CD14-positive monocyte (primary cell): Measurements from ENCODE around the gene PRELID3B. TPM values are rescaled to one million over a fixed set of nuclear protein-coding genes. Genes with fewer than 3 reads are reported as not detected.

Source experiments
- DNase-seq, 3 donors: peaks; one replicate each; pipeline ENCODE4 v3.0.0-alpha.2; 2011 to 2022
- H2AFZ ChIP-seq: 2 replicates; pipeline ENCODE4 v1.6.0; 2012; ENCODE audit warnings: mild to moderate bottlenecking, low read depth, low read length, inconsistent platforms; ENCODE audit not compliant: insufficient read depth, poor library complexity, severe bottlenecking
- H3K27ac ChIP-seq, 2 donors: 1 replicate in 1 of 2; 2 replicates in 1 of 2; pipeline ENCODE4 v1.5.1; 2012 to 2013; ENCODE audit warnings: low read length in 2 of 2, control low read depth in 1 of 2, inconsistent platforms in 1 of 2, low read depth in 1 of 2, mild to moderate bottlenecking in 1 of 2
- H3K27me3 ChIP-seq, 2 donors: one replicate each; pipeline versions ENCODE4 v1.6.0 to v1.6.1; 2011 to 2013; ENCODE audit warnings: low read length in 2 of 2; ENCODE audit not compliant: control insufficient read depth in 2 of 2, insufficient read depth in 2 of 2
- H3K36me3 ChIP-seq, 2 donors: replicated peaks in 1 of 2; 1 replicate in 1 of 2; 2 replicates in 1 of 2; pipeline versions ENCODE4 v1.5.1 to v1.6.1; 2012 to 2013; ENCODE audit warnings: low read length in 2 of 2, control low read depth in 1 of 2, inconsistent platforms in 1 of 2, mild to moderate bottlenecking in 1 of 2; ENCODE audit not compliant: insufficient read depth in 2 of 2, control insufficient read depth in 1 of 2
- H3K4me1 ChIP-seq, 2 donors: 1 replicate in 1 of 2; 2 replicates in 1 of 2; pipeline versions ENCODE4 v1.5.1 to v1.6.1; 2012 to 2013; ENCODE audit warnings: low read length in 2 of 2, control low read depth in 1 of 2, inconsistent platforms in 1 of 2, mild to moderate bottlenecking in 1 of 2, moderate library complexity in 1 of 2; ENCODE audit not compliant: insufficient read depth in 2 of 2, control insufficient read depth in 1 of 2
- H3K4me2 ChIP-seq: replicated peaks from 2 replicates; pipeline ENCODE3; 2012; ENCODE audit warnings: low read length, moderate library complexity, mild to moderate bottlenecking; ENCODE audit not compliant: poor library complexity, severe bottlenecking; ENCODE audit errors: extremely low read depth
- H3K4me3 ChIP-seq, 3 experiments: fragments of 200-600 bp in 1 of 3; sonication (generic) in 1 of 3; replicated peaks in 1 of 3; 1 replicate in 2 of 3; 2 replicates in 1 of 3; pipeline ENCODE4 v1.5.1; 2011 to 2013; ENCODE audit warnings: low read length in 3 of 3, mild to moderate bottlenecking in 3 of 3, control low read depth in 2 of 3, low read depth in 2 of 3, inconsistent platforms in 1 of 3, moderate library complexity in 1 of 3
- H3K79me2 ChIP-seq: 2 replicates; pipeline ENCODE4 v1.6.0; 2012; ENCODE audit warnings: mild to moderate bottlenecking, control low read depth, inconsistent platforms, low read length, moderate library complexity; ENCODE audit not compliant: insufficient read depth
- H3K9ac ChIP-seq: 2 replicates; pipeline ENCODE4 v1.6.0; 2017; ENCODE audit warnings: low read length, mild to moderate bottlenecking; ENCODE audit not compliant: insufficient read depth, poor library complexity, severe bottlenecking
- H3K9me3 ChIP-seq, 2 donors: replicated peaks in 1 of 2; 1 replicate in 1 of 2; 2 replicates in 1 of 2; pipeline versions ENCODE4 v1.5.1 to v1.6.1; 2012 to 2013; ENCODE audit warnings: low read length in 2 of 2, control low read depth in 1 of 2; ENCODE audit not compliant: control insufficient read depth in 1 of 2, insufficient read depth in 1 of 2
- H4K20me1 ChIP-seq: 2 replicates; pipeline ENCODE4 v1.6.0; 2012; ENCODE audit warnings: mild to moderate bottlenecking, low read length, control low read depth, moderate library complexity; ENCODE audit not compliant: insufficient read depth
- H3K27ac Mint-ChIP-seq, 7 donors: one replicate each; pipeline ENCODE4 v1.8.0; 2020; ENCODE audit warnings: mild to moderate bottlenecking in 7 of 7, mixed read lengths in 7 of 7, moderate library complexity in 6 of 7, inconsistent platforms in 2 of 7
- H3K27me3 Mint-ChIP-seq, 3 donors: one replicate each; pipeline ENCODE4 v1.8.0; 2021 to 2022; ENCODE audit warnings: low read depth in 3 of 3, mild to moderate bottlenecking in 3 of 3, mixed read lengths in 3 of 3, moderate library complexity in 3 of 3, inconsistent platforms in 1 of 3
- H3K36me3 Mint-ChIP-seq, 2 donors: one replicate each; pipeline ENCODE4 v1.8.0; 2020; ENCODE audit warnings: mixed read lengths in 2 of 2, inconsistent platforms in 1 of 2, mild to moderate bottlenecking in 1 of 2
- H3K4me1 Mint-ChIP-seq: one replicate; pipeline ENCODE4 v1.8.0; 2020; ENCODE audit warnings: mild to moderate bottlenecking, mixed read lengths
- H3K4me3 Mint-ChIP-seq, 2 donors: one replicate each; pipeline ENCODE4 v1.8.0; 2020; ENCODE audit warnings: mild to moderate bottlenecking in 2 of 2, mixed read lengths in 2 of 2, moderate library complexity in 1 of 2
- H3K9me3 Mint-ChIP-seq, 7 donors: one replicate each; pipeline ENCODE4 v1.8.0; 2020 to 2022; ENCODE audit warnings: mixed read lengths in 7 of 7, mild to moderate bottlenecking in 6 of 7, moderate library complexity in 6 of 7, inconsistent platforms in 2 of 7
- CTCF ChIP-seq: fragments of 200-600 bp; IDR thresholded peaks from one replicate; pipeline ENCODE4 v1.8.0; 2022; ENCODE audit warnings: antibody characterized with exemption, mild to moderate bottlenecking
- WGBS: methylation state at CpG from one replicate; pipeline ENCODE4 v1.1.5; 2013; ENCODE audit warnings: missing lambda C conversion rate; ENCODE audit not compliant: insufficient coverage; 5-methylcytosine and 5-hydroxymethylcytosine counted together
- intact Hi-C, 2 donors: fragments of 100-400 bp; cut with micrococcal nuclease; formaldehyde crosslinking; loops; one replicate each; pipeline versions ENCODE4 v1.15.0 to v1.15.1; 2023
- polyA plus RNA-seq, 3 donors: library from polyadenylated mRNA; depleted of rRNA in 1 of 3; unstranded in 2 of 3; stranded (reverse) in 1 of 3; fragments of 300-500 nt in 2 of 3; fragments of >200 nt in 1 of 3; fragmentation: Illumina TruSeq in 2 of 3; gene quantifications; 1 replicate in 2 of 3; 2 replicates in 1 of 3; pipeline ENCODE4 v1.2.3, GENCODE V29; 2012 to 2021

The PRELID3B gene
- polyA plus RNA-seq, 3 donors, result 16.9 to 21.0 (median 20.1) TPM

- Histone ChIP-seq H3K9me3 (no peaks in the 10 kb centered on the region), H3K79me2 (no peaks in the 10 kb centered on the region), H3K4me3 (no peak overlapping the region), H3K27me3 (peaks cover 12 to 30% of the 10 kb centered on the region in 2 donors), H3K36me3 (no peaks in the 10 kb centered on the region), H3K9ac (no peak overlapping the region), H3K4me1 (no peaks in the 10 kb centered on the region), H2AFZ (no peak overlapping the region), H3K27ac (no peak overlapping the region), H4K20me1 (no peaks in the 10 kb centered on the region), H3K4me2 (no peak overlapping the region)
- no CpG with 5 or more reads among the region's 1 CpG for WGBS
- peaks cover 6 to 25% (median 20%) of the 10 kb centered on the region in 3 donors for H3K27me3 Mint-ChIP-seq
- no peaks in the 10 kb centered on the region for H3K36me3 Mint-ChIP-seq
- intact Hi-C loops, result no loop called here
- H3K27ac Mint-ChIP-seq, result no peak overlapping the region
- H3K4me3 Mint-ChIP-seq, result no peak overlapping the region
- no peak for DNase-seq
- H3K9me3 Mint-ChIP-seq, result peaks cover 0 to 4% (median 0%) of the 10 kb centered on the region in 7 donors
- peaks cover 4% of the 10 kb centered on the region for H3K4me1 Mint-ChIP-seq
- no peak for TF ChIP-seq CTCF
Measured at GRCh38 chr20:59050437-59050836, 7.9 kb upstream of the PRELID3B start.

DNA sequence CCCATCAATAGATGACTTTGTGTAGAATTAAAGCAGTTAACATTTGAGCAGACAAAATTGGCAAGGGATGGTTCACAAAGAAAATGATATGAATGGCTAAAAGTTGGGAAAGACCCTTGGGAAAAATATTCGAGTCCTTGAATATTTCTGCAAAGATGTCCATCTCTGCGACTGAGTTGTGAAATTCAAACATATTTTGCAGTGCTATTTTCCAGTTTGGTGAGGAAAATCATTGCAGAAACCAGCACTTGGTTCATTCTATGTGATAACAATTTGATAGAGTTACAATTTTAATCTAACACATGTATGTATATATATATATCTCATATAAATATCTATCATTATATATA is 6.1 kb upstream of the PRELID3B start:
- Histone ChIP-seq H4K20me1 (no peaks in the 10 kb centered on the region), H3K36me3 (no peaks in the 10 kb centered on the region), H3K4me2 (no peak overlapping the region), H3K79me2 (no peaks in the 10 kb centered on the region), H2AFZ (no peak overlapping the region), H3K4me1 (no peaks in the 10 kb centered on the region), H3K27me3 (peaks cover 11 to 24% of the 10 kb centered on the region in 2 donors), H3K9me3 (no peaks in the 10 kb centered on the region), H3K4me3 (no peak overlapping the region), H3K9ac (no peak overlapping the region), H3K27ac (no peak overlapping the region)
- H3K27ac Mint-ChIP-seq, result no peak overlapping the region
- intact Hi-C loops, result loop anchor here in 1 of 2 donors (10.0 kb wide), 1 partner anchor 394 kb away; the partner anchor contains the start of gene STX16
- 60% methylated on average over 1 of the region's 2 CpGs for WGBS
- TF ChIP-seq CTCF, result no peak
- no peaks in the 10 kb centered on the region for H3K36me3 Mint-ChIP-seq
- no peaks in the 10 kb centered on the region for H3K9me3 Mint-ChIP-seq
- peaks cover 8% of the 10 kb centered on the region for H3K4me1 Mint-ChIP-seq
- H3K27me3 Mint-ChIP-seq, result peaks cover 6 to 17% (median 14%) of the 10 kb centered on the region in 3 donors
- no peak overlapping the region for H3K4me3 Mint-ChIP-seq
- DNase-seq, result no peak
